GM12865 (cell line): Measurements from ENCODE around the gene MTMR2.
A peak's percentile ranks its signal among the peaks of the same experiment; 100 is the strongest.

Experiments
- DNase-seq: peaks from one replicate; pipeline ENCODE4 v3.0.0; 2010; ENCODE audit warnings: low read depth
- H3K4me3 ChIP-seq: 2 replicates; pipeline ENCODE4 v1.5.1; 2011; ENCODE audit warnings: mild to moderate bottlenecking, low read depth, low read length, control low read depth
- CTCF ChIP-seq: IDR thresholded peaks from 2 replicates; pipeline ENCODE4 v1.5.1; 2011; ENCODE audit warnings: low read length, control low read depth, low read depth, inconsistent platforms; ENCODE audit not compliant: insufficient read depth; ENCODE audit errors: missing control alignments

The MTMR2 gene

DNA sequence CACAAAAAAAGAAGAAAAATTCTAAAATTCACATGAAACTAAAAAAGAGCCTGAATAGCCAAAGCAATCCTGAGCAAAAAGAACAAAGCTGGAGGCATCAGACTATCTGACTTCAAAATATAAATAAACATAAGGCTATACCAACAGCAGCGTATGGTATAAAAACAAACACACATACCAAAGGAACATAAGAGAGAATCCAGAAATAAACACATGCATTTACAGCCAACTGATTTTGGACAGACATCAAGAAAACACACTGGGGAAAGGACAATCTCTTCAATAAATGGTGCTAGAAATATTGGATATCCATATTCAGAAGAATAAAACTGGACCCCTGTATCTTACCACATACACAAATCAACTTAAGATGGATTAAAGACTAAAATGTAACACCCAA, 2.8 kb upstream of the MTMR2 start:
- no peak overlapping the region for H3K4me3 ChIP-seq
- TF ChIP-seq CTCF, result no peak

GRCh38 chr11:95925011-95925410, 1.1 kb upstream of the MTMR2 start:
- no peak for DNase-seq
- peak overlapping the region; percentile 92 for H3K4me3 ChIP-seq
- TF ChIP-seq CTCF, result no peak

More for the DNA sequence above, 2.8 kb upstream of the MTMR2 start:
- DNase-seq, result no peak

- peak overlapping the region; percentile 92 for H3K4me3 ChIP-seq
- no peak for TF ChIP-seq CTCF
- no peak for DNase-seq
These were observed 480 bp upstream of the MTMR2 start for GRCh38 chr11:95924414-95924760.

- H3K4me3 ChIP-seq, result peak overlapping the region; percentile 92
- DNase-seq, result no peak
- TF ChIP-seq CTCF, result no peak
These were observed 524 bp downstream of the MTMR2 start for GRCh38 chr11:95923439-95923727.

DNA sequence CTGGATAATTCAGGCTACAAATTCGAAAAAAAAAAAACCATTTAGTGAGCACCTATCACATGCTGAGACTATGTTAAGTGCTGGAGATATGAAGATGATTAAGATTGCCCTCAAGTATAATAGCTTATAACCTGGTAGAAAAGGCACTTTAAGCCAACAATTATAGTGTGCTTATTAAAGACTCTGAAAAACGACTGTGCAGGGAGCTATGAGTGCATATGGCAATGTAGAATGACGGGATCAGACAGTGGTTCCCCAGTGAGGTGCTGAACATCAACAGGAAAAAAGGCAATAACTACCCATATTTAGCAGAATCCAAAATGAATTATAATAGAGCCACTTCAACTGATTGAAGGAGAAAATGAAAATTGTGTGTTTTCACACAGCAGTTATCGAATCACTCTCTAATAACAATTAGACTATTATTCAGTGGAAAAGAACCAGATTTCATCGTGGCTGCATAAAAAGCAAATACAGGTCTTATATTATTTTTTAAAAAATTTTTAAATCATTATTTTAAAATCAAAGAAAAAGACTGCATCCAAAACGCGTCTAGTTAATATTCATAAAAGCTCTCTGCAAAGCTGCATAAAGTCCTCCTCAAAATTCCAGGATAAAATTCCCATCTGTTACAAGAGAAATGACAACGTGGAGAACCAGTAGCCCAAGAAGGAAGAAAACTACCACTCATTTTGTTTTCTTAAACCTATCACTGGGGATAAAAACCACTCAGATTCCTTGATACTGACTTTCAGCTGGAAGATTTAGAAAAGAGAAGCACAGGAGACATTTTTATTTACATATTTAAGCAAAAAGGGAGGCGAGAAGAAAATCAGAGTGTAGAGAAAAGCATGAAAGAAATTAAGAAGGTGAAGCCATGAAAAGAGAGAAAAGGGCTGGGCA, 1.1 kb downstream of the MTMR2 start:
- no peak for DNase-seq
- no peak for TF ChIP-seq CTCF
- H3K4me3 ChIP-seq, result peak overlapping the region; percentile 92

DNA sequence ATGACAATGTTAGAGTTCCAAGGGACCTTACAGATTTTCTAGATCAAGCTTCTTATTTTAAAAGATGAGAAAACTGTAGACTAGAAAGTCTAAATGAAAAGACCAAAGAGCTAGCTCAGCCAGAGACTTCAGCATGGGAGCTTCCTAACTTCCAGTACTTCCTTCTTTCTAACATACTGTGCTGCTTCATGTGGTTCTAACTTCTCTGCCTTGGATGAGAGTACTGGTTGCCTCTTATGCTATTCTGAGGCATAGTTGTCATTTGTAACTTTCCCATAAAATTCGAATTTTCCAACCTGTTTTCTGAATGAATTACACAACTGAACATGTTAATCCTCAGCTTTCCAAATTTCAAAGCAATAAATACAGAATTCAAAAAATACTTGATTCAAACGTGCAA, 1.8 kb downstream of the MTMR2 start:
- no peak for DNase-seq
- no peak for TF ChIP-seq CTCF
- H3K4me3 ChIP-seq, result no peak overlapping the region
